BJ (cell line): ENCODE measurements around the gene ARSB. TPM values are rescaled to one million over a fixed set of nuclear protein-coding genes. Genes with fewer than 3 reads are reported as not detected.
"Not testable (repeated sequence)": the region's sequence is repeated elsewhere in the genome, so short reads cannot be mapped to it uniquely, and the experiment has no call there.

Experiments
- CTCF ChIA-PET: fragments of 350-600 bp; formaldehyde crosslinking; extraction: SDS; loops from one replicate; lab custom pipeline; 2021; ENCODE audit warnings: antibody characterized with exemption, inconsistent platforms; lab: Yijun Ruan, JAX
- POLR2A ChIA-PET: fragments of 300-600 bp; sonication (Branson Sonifier 250); formaldehyde crosslinking; extraction: SDS; loops from one replicate; lab custom pipeline; 2021; ENCODE audit warnings: antibody characterized with exemption; lab: Charles Lee
- DNase-seq: peaks from one replicate; pipeline ENCODE4 v3.0.0-alpha.2; 2011; ENCODE audit warnings: low read depth
- H3K27me3 ChIP-seq: 2 replicates; pipeline ENCODE4 v1.6.0; 2011; ENCODE audit warnings: low read length; ENCODE audit not compliant: control insufficient read depth, insufficient read depth
- H3K36me3 ChIP-seq: 2 replicates; pipeline ENCODE4 v1.5.1; 2011; ENCODE audit warnings: low read length; ENCODE audit not compliant: control insufficient read depth, insufficient read depth
- H3K4me3 ChIP-seq: 2 replicates; pipeline ENCODE4 v1.5.1; 2011; ENCODE audit warnings: low read depth, mild to moderate bottlenecking, control low read depth, low read length
- polyA plus RNA-seq: library from polyadenylated mRNA; depleted of rRNA; stranded (reverse); fragments of >200 nt; gene quantifications from 2 replicates; pipeline ENCODE4 v1.2.3, GENCODE V29; 2011
- TF ChIP-seq, protein P1 (sequence below): IDR thresholded peaks from 2 replicates; pipeline ENCODE4 v1.5.1; 2011; ENCODE audit warnings: low read depth, mild to moderate bottlenecking, control low read depth, inconsistent platforms, low read length, moderate library complexity; ENCODE audit not compliant: insufficient read depth

ARSB gene
- polyA plus RNA-seq, 1 experiment: 26.7 TPM

GRCh38 chr5:78766412-78766762, 218.7 kb downstream of the ARSB start:
- ChIA-PET POLR2A (no interaction called here), CTCF (interaction anchor here (1.0 kb wide), 1 partner anchor 13 kb away, joined by 3 read pairs; no protein-coding TSS in a partner anchor)
- Histone ChIP-seq H3K36me3 (no peaks in the 10 kb centered on the region), H3K4me3 (no peak overlapping the region), H3K27me3 (peaks cover 4% of the 10 kb centered on the region)
- DNase-seq: no peak
- TF ChIP-seq, protein P1, sequence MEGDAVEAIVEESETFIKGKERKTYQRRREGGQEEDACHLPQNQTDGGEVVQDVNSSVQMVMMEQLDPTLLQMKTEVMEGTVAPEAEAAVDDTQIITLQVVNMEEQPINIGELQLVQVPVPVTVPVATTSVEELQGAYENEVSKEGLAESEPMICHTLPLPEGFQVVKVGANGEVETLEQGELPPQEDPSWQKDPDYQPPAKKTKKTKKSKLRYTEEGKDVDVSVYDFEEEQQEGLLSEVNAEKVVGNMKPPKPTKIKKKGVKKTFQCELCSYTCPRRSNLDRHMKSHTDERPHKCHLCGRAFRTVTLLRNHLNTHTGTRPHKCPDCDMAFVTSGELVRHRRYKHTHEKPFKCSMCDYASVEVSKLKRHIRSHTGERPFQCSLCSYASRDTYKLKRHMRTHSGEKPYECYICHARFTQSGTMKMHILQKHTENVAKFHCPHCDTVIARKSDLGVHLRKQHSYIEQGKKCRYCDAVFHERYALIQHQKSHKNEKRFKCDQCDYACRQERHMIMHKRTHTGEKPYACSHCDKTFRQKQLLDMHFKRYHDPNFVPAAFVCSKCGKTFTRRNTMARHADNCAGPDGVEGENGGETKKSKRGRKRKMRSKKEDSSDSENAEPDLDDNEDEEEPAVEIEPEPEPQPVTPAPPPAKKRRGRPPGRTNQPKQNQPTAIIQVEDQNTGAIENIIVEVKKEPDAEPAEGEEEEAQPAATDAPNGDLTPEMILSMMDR: no peak

DNA sequence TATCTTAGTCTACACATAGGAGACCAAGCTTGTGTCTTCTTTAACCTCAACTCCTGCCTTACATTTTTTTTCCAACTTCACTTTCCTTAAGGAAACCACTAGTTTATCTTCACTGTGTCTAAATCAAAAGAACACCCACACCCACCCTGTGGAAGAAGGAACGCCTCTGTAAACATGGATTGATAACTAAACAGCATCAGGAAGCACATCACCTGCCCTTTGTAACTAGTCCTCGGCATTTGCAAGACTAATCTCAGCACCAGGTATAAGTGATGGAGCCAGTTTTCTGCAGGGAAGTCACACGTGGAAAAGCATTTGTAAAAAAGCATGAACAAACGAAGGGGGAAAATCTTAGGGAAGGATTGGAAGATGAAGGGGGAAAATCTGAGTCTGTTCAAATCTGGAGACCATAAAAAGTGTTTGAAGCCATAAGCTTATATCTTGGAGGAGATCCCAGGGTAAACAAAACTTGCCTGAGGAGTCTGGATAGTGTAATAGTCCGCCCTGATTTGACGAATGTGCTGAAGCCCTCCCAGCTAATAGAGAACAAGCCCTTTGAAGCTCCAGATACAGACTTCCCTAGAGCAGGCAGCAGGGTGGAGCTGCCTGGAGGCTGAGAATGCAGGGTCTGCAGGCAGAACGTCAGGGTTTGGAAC, 219.2 kb downstream of the ARSB start:
- DNase-seq: no peak
- ChIA-PET POLR2A (no interaction called here), CTCF (interaction anchor here (1.0 kb wide), 1 partner anchor 14 kb away, joined by 3 read pairs; no protein-coding TSS in a partner anchor)
- no peaks in the 10 kb centered on the region for H3K36me3 ChIP-seq
- peaks cover 4% of the 10 kb centered on the region for H3K27me3 ChIP-seq
- TF ChIP-seq, protein P1: no peak
- H3K4me3 ChIP-seq: no peak overlapping the region

DNA sequence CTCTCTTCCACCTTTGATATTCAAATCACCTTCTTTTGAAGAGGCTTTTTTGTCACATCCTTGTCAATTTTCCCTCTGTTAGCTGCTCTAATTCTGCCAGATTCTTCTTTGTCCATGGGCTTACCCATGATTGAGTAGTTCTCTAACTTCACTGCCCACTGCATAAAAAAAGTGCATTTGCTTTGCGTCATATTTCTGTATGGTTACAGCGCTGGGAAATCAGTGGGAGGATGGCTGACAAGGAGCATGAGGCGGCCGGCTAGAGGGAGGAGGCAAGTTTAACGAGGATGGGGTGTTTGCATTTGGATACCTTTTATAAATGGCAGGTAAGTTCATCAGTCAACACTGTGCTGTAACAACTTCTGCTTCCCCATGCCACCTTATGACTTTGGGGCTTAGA, 220.0 kb downstream of the ARSB start:
- peaks cover 4% of the 10 kb centered on the region for H3K27me3 ChIP-seq
- ChIA-PET POLR2A (no interaction called here), CTCF (no interaction called here)
- TF ChIP-seq, protein P1: no peak
- no peak for DNase-seq
- no peak overlapping the region for H3K4me3 ChIP-seq
- no peaks in the 10 kb centered on the region for H3K36me3 ChIP-seq

DNA sequence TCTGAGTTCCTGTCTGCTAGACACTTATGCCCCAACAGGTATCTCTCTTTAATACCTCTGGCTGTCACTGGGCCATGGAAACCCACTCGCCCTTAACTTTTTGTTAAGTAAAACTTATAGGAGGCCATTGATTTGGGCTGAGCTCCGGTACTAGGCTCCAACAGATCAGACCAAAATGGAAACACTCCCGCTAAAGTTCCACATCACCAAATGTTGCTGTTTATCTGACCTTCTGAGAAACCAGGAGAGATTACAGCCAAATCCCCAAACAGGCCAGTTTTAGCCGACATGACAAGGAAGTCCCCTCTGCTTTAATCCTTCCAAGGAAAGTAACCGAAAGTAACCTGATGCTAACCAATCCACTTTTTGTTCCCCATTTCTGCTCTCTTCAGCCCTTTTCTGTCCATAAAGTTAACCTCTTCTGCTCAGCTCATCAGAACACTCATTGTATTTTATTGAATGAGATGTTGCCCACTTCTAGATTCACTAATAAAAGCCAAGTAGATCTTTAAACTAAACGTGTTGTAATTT, 221.4 kb downstream of the ARSB start:
- no peak for DNase-seq
- CTCF ChIA-PET: no interaction called here
- Histone ChIP-seq H3K36me3 (no peaks in the 10 kb centered on the region), H3K27me3 (peaks cover 4% of the 10 kb centered on the region), H3K4me3 (no peak overlapping the region)
- POLR2A ChIA-PET: no interaction called here
- TF ChIP-seq, protein P1: no peak

DNA sequence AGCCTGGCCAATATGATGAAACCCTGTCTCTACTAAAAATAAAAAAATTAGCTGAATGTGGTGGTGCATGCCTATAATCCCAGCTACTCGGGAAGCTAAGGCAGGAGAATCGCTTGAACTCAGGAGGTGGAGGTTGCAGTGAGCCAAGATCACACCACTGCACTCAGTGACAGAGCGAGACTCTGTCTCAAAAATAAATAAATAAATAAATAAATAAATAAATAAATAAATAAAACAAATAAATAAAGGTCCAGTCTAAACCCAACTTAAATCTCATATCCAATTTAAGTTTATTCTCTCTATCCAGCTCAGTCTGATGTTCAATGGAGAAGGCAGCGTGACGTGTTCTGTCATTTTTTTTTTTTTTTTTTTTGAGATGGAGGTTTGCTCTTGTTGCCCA, 222.4 kb downstream of the ARSB start:
- H3K4me3 ChIP-seq, DNase-seq, CTCF ChIA-PET, POLR2A ChIA-PET, H3K36me3 ChIP-seq, H3K27me3 ChIP-seq: not testable (repeated sequence)

GRCh38 chr5:78761840-78762239, 223.3 kb downstream of the ARSB start:
- H3K36me3 ChIP-seq: no peaks in the 10 kb centered on the region
- POLR2A ChIA-PET: no interaction called here
- no peak for DNase-seq
- H3K27me3 ChIP-seq: peaks cover 4% of the 10 kb centered on the region
- CTCF ChIA-PET: no interaction called here
- H3K4me3 ChIP-seq: no peak overlapping the region
- TF ChIP-seq, protein P1: no peak
